Erythroblast (primary cell): Measurements from ENCODE around the gene FUS.
"Not testable (repeated sequence)": the region's sequence is repeated elsewhere in the genome, so short reads cannot be mapped to it uniquely, and the experiment has no call there.

ENCODE experiments used
- DNase-seq, 2 experiments: peaks; one replicate each; lab custom pipeline; 2025; lab: John Stamatoyannopoulos, UW
- GATA1 ChIP-seq: IDR thresholded peaks from 2 replicates; pipeline ENCODE4 v1.6.1; 2011; ENCODE audit warnings: low read depth, mild to moderate bottlenecking, control low read depth, low read length, moderate library complexity
- POLR2A ChIP-seq: IDR thresholded peaks from 2 replicates; pipeline ENCODE4 v1.6.1; 2011; ENCODE audit warnings: mild to moderate bottlenecking, low read length

FUS gene

GRCh38 chr16:31138621-31139578 is 41.0 kb upstream of the FUS start:
- DNase-seq: no peak
- no peak for TF ChIP-seq POLR2A
- no peak for TF ChIP-seq GATA1

GRCh38 chr16:31141071-31141469 is 38.9 kb upstream of the FUS start:
- not testable (repeated sequence) for DNase-seq

- no peak for TF ChIP-seq GATA1
- TF ChIP-seq POLR2A: no peak
- no peak for DNase-seq
Observed at GRCh38 chr16:31141489-31142108, 38.3 kb upstream of the FUS start.

- TF ChIP-seq POLR2A: no peak
- TF ChIP-seq GATA1: no peak
- peak; percentile 100 for DNase-seq
Observed at GRCh38 chr16:31142109-31143010, 37.6 kb upstream of the FUS start.

GRCh38 chr16:31143011-31143693 is 36.8 kb upstream of the FUS start:
- DNase-seq: no peak
- no peak for TF ChIP-seq GATA1
- no peak for TF ChIP-seq POLR2A

GRCh38 chr16:31143694-31144148 is 36.2 kb upstream of the FUS start:
- TF ChIP-seq GATA1 (no peak), POLR2A (no peak)
- DNase-seq: no peak

- not testable (repeated sequence) for DNase-seq
Observed at GRCh38 chr16:31144418-31144817, 35.5 kb upstream of the FUS start.

GRCh38 chr16:31145398-31145990 is 34.4 kb upstream of the FUS start:
- DNase-seq: no peak
- TF ChIP-seq POLR2A: no peak
- no peak for TF ChIP-seq GATA1

GRCh38 chr16:31147574-31147973 is 32.4 kb upstream of the FUS start:
- DNase-seq: no peak
- no peak for TF ChIP-seq GATA1
- no peak for TF ChIP-seq POLR2A

GRCh38 chr16:31148281-31148728 is 31.6 kb upstream of the FUS start:
- TF ChIP-seq POLR2A: no peak
- no peak for TF ChIP-seq GATA1
- no peak for DNase-seq

GRCh38 chr16:31148896-31149295 is 31.0 kb upstream of the FUS start:
- TF ChIP-seq POLR2A (no peak), GATA1 (no peak)
- DNase-seq: no peak

- DNase-seq: no peak
- TF ChIP-seq GATA1 (no peak), POLR2A (no peak)
Observed at GRCh38 chr16:31149332-31149731, 30.6 kb upstream of the FUS start.
